ENCODE data around the gene ZCRB1.
A peak's percentile ranks its signal among the peaks of the same experiment; 100 is the strongest.
"Not testable (repeated sequence)": the region's sequence is repeated elsewhere in the genome, so short reads cannot be mapped to it uniquely, and the experiment has no call there.

The ZCRB1 gene

DNA sequence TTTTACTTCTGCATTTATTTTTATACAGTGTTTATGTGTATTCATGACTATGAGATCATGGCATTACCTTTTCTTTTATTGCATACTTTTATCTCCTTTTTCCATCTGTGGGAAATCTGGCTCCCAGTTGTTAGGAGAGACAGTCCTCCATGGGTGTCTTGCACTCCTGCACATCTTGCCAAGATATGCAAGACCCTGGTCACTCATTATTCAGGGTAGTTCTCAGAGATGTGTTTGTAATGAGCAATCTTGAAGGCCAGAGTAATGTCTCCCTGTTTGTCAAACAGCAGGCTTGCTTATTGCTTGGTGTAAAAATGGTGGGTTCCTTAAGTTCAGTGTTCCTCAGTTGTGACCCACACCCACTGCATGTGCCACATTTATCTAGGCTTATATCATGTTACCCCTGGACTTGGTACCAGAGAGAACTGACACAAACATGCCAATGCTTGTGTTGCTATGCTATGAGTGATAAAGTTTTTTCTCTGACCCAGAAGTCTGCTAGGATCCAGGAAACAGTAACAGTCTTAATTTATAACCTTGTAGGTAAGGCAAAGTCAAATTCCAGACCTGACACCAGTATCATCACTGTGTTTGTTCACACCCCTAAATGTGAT lies 36.9 kb upstream of the ZCRB1 start:
- TF ChIP-seq CTCF (IDR thresholded peaks at IDR 0.05), result no peak
- no peak for TF ChIP-seq ZFX (IDR thresholded peaks at IDR 0.05; ENCODE audit: borderline replicate concordance)

DNA sequence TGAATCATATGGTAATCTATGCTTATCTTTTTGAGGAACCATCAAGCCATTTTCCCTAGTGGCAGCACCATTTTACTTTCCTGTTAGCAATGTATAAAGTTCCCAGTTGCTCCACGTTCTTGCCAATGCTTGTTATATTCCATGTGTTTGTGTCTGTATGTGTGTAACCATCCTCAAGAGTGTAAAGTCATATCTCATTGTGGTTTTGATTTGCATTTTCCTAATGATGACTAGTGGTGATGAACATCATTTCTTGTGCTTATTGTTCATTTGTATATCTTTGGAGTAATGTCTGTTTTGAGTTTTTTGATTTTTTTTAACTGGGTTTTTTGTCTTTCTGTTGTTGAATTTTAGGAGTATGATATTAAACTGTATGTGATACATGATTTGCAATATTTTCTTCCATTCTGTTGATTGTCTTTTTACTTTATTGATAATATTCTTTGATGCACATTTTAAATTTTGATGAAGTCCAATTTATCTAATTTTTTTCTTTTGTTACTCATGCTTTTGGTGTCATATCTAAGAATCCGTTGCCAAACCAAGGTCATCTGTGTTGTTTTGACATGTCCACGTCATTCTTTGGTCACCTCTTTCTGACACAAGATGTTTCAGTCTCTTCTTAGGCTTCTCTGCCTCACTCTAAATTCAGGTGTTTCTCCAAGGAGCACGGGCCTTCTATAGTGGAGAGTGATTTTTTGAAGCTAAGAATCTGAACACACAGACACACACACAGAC lies 36.2 kb upstream of the ZCRB1 start:
- no peak for TF ChIP-seq CTCF (IDR thresholded peaks at IDR 0.05)
- TF ChIP-seq ZFX (IDR thresholded peaks at IDR 0.05; ENCODE audit: borderline replicate concordance), result no peak
- H3K27ac ChIP-seq, result no peak overlapping the region

More for the DNA sequence above, 36.9 kb upstream of the ZCRB1 start:
- H3K27ac ChIP-seq, result no peak overlapping the region

GRCh38 chr12:42360747-42361403 lies 35.0 kb upstream of the ZCRB1 start:
- no peak overlapping the region for H3K27ac ChIP-seq
- TF ChIP-seq CTCF (IDR thresholded peaks at IDR 0.05), result no peak
- no peak for TF ChIP-seq ZFX (IDR thresholded peaks at IDR 0.05; ENCODE audit: borderline replicate concordance)

GRCh38 chr12:42356344-42356743 lies 30.4 kb upstream of the ZCRB1 start:
- TF ChIP-seq CTCF (IDR thresholded peaks at IDR 0.05) (no peak), ZFX (IDR thresholded peaks at IDR 0.05; ENCODE audit: borderline replicate concordance) (no peak)
- no peak overlapping the region for H3K27ac ChIP-seq

- H3K27ac ChIP-seq, result not testable (repeated sequence)
These were observed 24.1 kb upstream of the ZCRB1 start for GRCh38 chr12:42350021-42350407.

DNA sequence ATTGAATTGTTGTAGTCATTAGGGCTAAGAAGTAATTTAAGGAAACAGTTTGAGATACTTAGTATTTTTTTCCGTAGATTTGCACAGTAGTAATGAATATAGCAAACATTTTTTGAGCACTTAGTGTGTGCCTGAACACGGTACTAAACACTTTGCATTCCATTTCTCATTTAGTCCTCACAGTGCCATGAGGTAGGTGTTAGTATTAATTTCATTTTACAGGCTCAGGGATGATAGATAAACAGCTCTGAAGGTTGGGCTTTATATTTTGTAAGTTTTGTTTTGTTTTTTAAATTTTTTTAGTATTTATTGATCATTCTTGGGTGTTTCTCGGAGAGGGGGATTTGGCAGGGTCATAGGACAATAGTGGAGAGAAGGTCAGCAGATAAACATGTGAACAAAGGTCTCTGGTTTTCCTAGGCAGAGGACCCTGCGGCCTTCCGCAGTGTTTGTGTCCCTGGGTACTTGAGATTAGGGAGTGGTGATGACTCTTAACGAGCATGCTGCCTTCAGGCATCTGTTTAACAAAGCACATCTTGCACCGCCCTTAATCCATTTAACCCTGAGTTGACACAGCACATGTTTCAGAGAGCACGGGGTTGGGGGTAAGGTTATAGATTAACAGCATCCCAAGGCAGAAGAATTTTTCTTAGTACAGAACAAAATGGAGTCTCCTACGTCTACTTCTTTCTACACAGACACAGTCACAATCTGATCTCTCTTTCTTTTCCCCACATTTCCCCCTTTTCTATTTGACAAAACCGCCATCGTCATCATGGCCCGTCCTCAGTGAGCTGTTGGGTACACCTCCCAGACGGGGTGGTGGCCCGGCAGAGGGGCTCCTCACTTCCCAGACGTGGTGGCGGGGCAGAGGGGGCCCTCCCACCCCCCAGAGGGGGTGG lies 23.5 kb upstream of the ZCRB1 start:
- peak overlapping the region; percentile 49 for H3K27ac ChIP-seq

DNA sequence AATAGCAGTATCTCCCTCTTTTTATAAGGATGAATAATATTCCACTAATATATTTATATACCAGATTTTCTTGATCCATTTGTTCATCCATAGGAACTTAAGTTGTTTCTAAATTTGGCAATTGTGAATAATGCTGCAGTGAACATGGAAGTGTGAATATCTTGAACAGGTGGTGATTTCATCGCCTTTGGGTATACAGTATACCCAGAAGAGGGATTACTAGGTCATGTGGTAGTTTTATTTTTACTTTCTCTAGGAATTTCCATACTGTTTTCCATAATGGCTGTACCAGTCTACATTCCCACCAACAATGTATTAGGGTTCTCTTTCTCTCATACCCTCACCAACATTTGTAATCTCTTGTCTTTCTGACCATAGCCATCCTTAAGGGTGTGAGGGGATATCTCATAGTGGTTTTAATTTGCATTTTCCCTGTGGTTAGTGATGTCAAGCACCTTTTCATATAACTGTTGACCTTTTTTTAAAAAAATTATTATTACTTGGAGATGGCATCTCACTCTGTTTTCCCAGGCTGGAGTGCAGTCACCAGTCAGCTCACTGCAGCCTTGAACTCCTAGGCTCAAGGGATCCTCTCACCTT lies 20.6 kb upstream of the ZCRB1 start:
- H3K27ac ChIP-seq, result no peak overlapping the region
- TF ChIP-seq ZFX (IDR thresholded peaks at IDR 0.05; ENCODE audit: borderline replicate concordance) (no peak), CTCF (IDR thresholded peaks at IDR 0.05) (no peak)
